IMR-90 (cell line): ENCODE data around the gene RFX2.
A peak's percentile ranks its signal among the peaks of the same experiment; 100 is the strongest.

ENCODE experiments used
- CEBPB ChIP-seq: IDR thresholded peaks from 2 replicates; pipeline ENCODE4 v1.6.1; 2012; ENCODE audit warnings: low read depth, low read length, improper control_type of control experiment
- CTCF ChIP-seq: conservative IDR thresholded peaks from 2 replicates; pipeline ENCODE4 v1.5.1; 2012; ENCODE audit warnings: mild to moderate bottlenecking, low read depth, low read length, improper control_type of control experiment
- MAZ ChIP-seq: IDR thresholded peaks from 2 replicates; pipeline ENCODE4 v1.6.1; 2012; ENCODE audit warnings: low read depth, mild to moderate bottlenecking, low read length, improper control_type of control experiment, moderate library complexity, borderline replicate concordance
- POLR2A ChIP-seq: IDR thresholded peaks from 2 replicates; pipeline ENCODE4 v1.6.1; 2012; ENCODE audit warnings: mild to moderate bottlenecking, low read depth, low read length

GRCh38 chr19:6092329-6093286 lies 17.7 kb downstream of the RFX2 start:
- TF ChIP-seq CTCF (no peak), MAZ (peak; percentile 89), CEBPB (no peak), POLR2A (peak; percentile 51)
